ENCODE results near the gene FAM120AOS. TPM values are rescaled to one million over a fixed set of nuclear protein-coding genes. Genes with fewer than 3 reads are reported as not detected.

Gene FAM120AOS
- total RNA-seq, 1 experiment from 2014 or later: 50.5 TPM

GRCh38 chr9:93486268-93486667 lies 32.9 kb upstream of the FAM120AOS start:
- no peak for TF ChIP-seq CTCF (IDR thresholded peaks at IDR 0.05; ENCODE audit: unreplicated experiment)
- CTCF ChIA-PET: no interaction called here
- H3K27me3 Mint-ChIP-seq (ENCODE audit: unreplicated experiment): no peaks in the 10 kb centered on the region
- H3K9me3 Mint-ChIP-seq (ENCODE audit: low read depth, unreplicated experiment): no peaks in the 10 kb centered on the region
- intact Hi-C loops (cut with micrococcal nuclease; ENCODE audit: unreplicated experiment): no loop called here
- H3K36me3 Mint-ChIP-seq (ENCODE audit: insufficient read depth, unreplicated experiment): peaks cover 19% of the 10 kb centered on the region
- no TSS peak for BruUV-seq (replicated peaks)
- H3K27ac Mint-ChIP-seq (ENCODE audit: unreplicated experiment): no peak overlapping the region
- DNase-seq: no peak
- H3K4me1 Mint-ChIP-seq (ENCODE audit: low read depth, unreplicated experiment): peaks cover 8% of the 10 kb centered on the region
- H3K4me3 Mint-ChIP-seq (ENCODE audit: low read depth, unreplicated experiment): no peak overlapping the region

- BruUV-seq (replicated peaks): no TSS peak
- H3K27ac Mint-ChIP-seq (ENCODE audit: unreplicated experiment): no peak overlapping the region
- peaks cover 28% of the 10 kb centered on the region for H3K36me3 Mint-ChIP-seq (ENCODE audit: insufficient read depth, unreplicated experiment)
- H3K4me3 Mint-ChIP-seq (ENCODE audit: low read depth, unreplicated experiment): no peak overlapping the region
- no peak for TF ChIP-seq CTCF (IDR thresholded peaks at IDR 0.05; ENCODE audit: unreplicated experiment)
- intact Hi-C loops (cut with micrococcal nuclease; ENCODE audit: unreplicated experiment): no loop called here
- CTCF ChIA-PET: interaction anchor here (0.7 kb wide), 1 partner anchor 1017 kb away, joined by 3 read pairs; no protein-coding TSS in a partner anchor
- no peaks in the 10 kb centered on the region for H3K9me3 Mint-ChIP-seq (ENCODE audit: low read depth, unreplicated experiment)
- H3K4me1 Mint-ChIP-seq (ENCODE audit: low read depth, unreplicated experiment): peaks cover 8% of the 10 kb centered on the region
- DNase-seq: no peak
- H3K27me3 Mint-ChIP-seq (ENCODE audit: unreplicated experiment): no peaks in the 10 kb centered on the region
Observed at GRCh38 chr9:93483497-93483896, 30.1 kb upstream of the FAM120AOS start.

GRCh38 chr9:93480728-93481324 lies 27.4 kb upstream of the FAM120AOS start:
- no peak for TF ChIP-seq CTCF (IDR thresholded peaks at IDR 0.05; ENCODE audit: unreplicated experiment)
- Mint-ChIP-seq H3K27me3 (ENCODE audit: unreplicated experiment) (no peaks in the 10 kb centered on the region), H3K36me3 (ENCODE audit: insufficient read depth, unreplicated experiment) (peaks cover 22% of the 10 kb centered on the region), H3K9me3 (ENCODE audit: low read depth, unreplicated experiment) (no peaks in the 10 kb centered on the region), H3K4me1 (ENCODE audit: low read depth, unreplicated experiment) (peaks cover 8% of the 10 kb centered on the region), H3K27ac (ENCODE audit: unreplicated experiment) (no peak overlapping the region), H3K4me3 (ENCODE audit: low read depth, unreplicated experiment) (no peak overlapping the region)
- intact Hi-C loops (cut with micrococcal nuclease; ENCODE audit: unreplicated experiment): no loop called here
- no TSS peak for BruUV-seq (replicated peaks)
- CTCF ChIA-PET: no interaction called here
- DNase-seq: no peak

GRCh38 chr9:93480262-93480661 lies 26.9 kb upstream of the FAM120AOS start:
- peaks cover 22% of the 10 kb centered on the region for H3K36me3 Mint-ChIP-seq (ENCODE audit: insufficient read depth, unreplicated experiment)
- intact Hi-C loops (cut with micrococcal nuclease; ENCODE audit: unreplicated experiment): no loop called here
- DNase-seq: no peak
- H3K4me3 Mint-ChIP-seq (ENCODE audit: low read depth, unreplicated experiment): no peak overlapping the region
- H3K27ac Mint-ChIP-seq (ENCODE audit: unreplicated experiment): no peak overlapping the region
- no peaks in the 10 kb centered on the region for H3K9me3 Mint-ChIP-seq (ENCODE audit: low read depth, unreplicated experiment)
- H3K27me3 Mint-ChIP-seq (ENCODE audit: unreplicated experiment): no peaks in the 10 kb centered on the region
- no peak for TF ChIP-seq CTCF (IDR thresholded peaks at IDR 0.05; ENCODE audit: unreplicated experiment)
- CTCF ChIA-PET: no interaction called here
- no TSS peak for BruUV-seq (replicated peaks)
- H3K4me1 Mint-ChIP-seq (ENCODE audit: low read depth, unreplicated experiment): peaks cover 8% of the 10 kb centered on the region
